ENCODE data around the gene NFIB. TPM values are rescaled to one million over a fixed set of nuclear protein-coding genes. Genes with fewer than 3 reads are reported as not detected.

NFIB gene
- total RNA-seq, 1 donor from 2014 or later = not detected

DNA sequence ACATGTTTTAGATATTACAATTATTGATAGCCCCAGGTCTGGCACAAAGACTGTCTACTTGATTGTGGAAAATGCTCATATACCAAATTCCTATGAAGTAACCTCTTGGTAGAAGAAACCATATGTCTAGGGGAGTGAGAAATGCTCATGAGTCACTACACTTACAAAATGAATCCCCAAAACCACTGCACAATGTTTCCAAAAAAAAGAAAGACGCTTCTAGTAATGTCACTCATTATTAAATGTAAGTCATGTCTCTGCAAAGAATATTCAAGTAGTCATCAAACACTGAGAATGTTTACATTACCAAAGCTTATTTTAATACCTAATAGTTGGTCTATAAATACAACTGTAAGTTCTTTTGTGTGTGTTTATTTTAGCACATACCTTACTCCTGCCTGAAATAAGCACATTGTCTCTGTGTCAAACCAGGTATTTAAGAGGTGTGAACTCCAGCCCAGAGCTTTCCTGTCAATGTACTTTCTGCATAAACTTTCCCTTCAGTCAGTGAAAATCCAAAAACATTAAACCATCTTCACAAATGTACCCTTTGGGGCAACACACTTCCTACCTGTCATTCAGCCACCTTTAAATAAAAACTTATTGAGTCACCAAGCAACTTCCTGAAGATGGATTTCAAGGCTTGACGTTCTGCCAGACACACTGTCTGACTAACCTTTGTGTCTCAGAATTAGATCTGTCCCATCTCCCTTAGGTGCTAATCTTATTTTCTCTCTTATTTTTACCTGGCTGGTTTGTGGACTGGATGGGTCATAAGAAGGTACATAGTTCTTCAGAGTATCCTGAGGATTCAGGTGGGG is 194.0 kb downstream of the NFIB start:
- intact Hi-C loops (cut with micrococcal nuclease) = no loop called here

DNA sequence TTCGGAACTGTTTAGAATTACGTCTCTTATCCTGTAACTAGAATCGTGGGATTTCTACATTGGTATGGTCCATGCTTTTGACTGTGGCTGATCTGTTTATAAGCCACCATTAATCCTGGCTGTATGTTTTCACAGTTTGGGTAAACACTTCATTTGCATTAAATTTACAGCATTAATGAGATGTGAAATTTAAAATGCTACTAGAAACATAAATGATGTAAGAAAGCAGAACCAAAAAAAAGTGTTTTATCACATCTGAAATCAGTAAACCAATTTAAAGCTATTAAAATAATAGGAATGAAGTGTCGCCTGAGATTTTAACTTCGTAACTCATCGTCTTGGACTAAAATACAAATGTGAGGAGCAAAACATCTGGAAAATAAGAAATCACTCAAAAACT is 201.7 kb downstream of the NFIB start:
- intact Hi-C loops (cut with micrococcal nuclease) = no loop called here

DNA sequence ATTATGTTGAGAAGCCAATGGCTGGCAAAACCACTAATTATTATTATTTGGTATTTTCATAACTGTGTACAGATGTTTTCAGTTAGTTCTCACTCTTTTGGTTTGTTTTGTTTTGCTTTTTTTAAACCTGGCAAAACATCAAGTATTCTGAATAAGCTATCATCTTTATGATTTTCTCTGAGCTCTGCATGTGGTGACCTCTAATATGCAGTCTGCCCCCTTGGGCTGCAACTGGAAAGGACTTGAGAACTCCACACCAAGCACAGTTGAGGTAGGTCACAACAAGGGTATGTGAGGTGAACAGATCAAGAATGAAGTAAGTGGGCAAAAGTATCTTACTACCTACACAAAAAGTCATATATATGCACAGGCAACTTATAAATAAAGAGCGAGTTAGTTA is 202.2 kb downstream of the NFIB start:
- intact Hi-C loops (cut with micrococcal nuclease) = no loop called here

DNA sequence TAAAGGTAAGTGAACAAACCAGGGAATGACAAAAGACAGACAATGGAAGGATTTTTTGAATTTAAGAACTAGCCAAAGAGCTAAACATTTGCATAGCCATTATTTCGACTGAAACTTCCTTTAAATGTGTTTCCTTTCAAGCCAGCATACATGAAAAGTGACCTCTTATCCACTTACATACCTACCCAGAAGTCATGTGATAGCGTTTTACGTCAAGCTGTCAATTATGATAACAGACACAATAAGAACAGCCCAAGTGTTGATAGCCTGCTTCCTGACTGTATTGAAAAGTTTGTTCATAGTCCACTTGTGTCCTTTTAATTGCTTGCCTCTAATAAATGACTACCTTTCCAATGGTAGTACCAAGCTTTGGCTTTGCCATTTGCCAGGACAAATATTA is 206.0 kb downstream of the NFIB start:
- intact Hi-C loops (cut with micrococcal nuclease) = no loop called here

DNA sequence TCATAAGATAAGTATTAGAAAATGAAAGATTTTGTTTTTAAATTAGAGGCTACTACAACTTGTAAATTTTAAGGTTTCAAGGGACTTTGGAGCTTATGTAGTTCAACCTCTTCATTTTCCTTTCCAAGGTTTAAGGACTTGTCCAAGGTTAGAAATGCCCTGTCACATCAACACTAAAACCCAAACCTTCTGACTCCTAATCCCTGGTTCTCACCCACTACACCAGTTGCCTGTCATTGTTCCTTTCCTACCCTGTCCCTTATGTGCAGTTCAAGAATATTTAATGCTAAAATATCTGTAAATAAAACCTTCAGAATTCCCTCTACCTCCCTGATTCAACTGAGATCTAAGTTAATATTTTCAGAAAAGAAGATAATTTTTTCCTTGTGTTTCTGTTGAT is 206.4 kb downstream of the NFIB start:
- intact Hi-C loops (cut with micrococcal nuclease) = no loop called here

DNA sequence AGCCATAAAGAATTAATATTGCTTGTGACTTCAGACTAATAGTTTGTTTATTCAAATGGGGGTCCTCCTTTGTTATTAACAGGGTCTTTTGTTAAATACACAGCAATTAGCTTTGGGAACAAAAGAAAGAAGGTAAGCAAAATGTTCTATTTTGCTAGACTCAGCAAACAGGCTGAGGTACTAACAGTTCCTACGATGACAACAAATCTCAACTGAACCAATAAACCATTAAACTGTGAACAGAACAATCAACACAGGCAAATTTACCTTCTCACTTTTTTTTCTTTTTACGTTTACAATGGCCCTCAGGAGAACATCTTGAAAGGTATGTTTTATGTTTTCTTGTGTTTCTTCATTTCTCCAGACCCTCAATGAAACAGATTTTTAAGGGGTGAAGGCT is 207.2 kb downstream of the NFIB start:
- intact Hi-C loops (cut with micrococcal nuclease) = no loop called here

DNA sequence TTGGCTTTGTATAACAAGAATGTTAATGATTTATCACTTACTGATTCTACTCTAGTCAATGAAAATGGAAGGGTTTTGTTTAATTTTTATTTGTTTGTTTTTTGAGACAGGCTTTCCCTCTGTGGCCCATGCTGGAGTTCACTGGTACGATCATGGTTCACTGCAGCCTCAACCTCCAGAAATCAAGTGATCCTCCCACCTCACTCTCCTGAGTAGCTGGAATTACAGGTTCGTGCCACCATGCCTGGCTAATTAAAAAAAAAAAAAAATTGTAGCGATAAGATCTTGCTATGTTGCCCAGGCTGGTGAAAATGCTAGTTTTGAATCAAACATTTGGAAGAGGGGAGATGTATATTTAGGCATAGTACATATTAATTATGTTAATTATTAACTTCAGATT is 209.4 kb downstream of the NFIB start:
- intact Hi-C loops (cut with micrococcal nuclease) = no loop called here

DNA sequence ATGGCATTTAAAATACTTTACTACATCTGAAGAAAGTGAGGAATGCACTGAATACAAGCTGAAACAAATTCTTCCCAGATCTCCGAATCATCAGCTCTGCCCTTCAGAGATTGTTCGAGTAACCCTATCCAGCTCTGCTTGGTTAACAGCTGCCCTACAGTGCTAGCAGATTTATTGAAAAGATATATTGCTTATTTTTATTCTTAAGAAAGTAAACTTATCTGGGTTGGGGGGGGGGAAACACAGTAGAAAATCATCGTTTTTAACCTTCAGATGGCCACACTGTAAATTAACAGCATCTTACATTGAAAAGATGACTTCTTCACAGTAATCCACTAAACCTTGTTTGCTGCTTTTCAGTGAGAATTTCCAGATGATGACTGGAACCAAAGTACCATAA is 210.8 kb downstream of the NFIB start:
- intact Hi-C loops (cut with micrococcal nuclease) = no loop called here

DNA sequence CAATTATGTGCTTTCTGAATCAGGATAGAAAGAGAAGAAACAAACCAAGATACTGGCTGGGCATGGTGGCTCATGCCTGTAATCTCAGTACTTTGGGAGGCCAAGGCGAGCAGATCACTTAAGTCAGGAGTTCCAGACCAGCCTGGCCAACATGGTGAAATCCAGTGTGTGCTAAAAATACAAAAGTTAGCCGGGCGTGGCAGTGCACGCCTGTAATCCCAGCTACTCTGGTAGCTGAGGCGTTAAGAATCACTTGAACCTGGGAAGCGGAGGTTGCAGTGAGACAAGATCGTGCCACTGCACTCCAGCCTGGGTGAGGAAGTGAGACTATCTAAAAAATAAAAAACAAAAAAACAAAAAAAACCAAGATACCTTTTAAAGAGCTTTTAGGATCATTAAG is 214.2 kb downstream of the NFIB start:
- intact Hi-C loops (cut with micrococcal nuclease) = no loop called here

DNA sequence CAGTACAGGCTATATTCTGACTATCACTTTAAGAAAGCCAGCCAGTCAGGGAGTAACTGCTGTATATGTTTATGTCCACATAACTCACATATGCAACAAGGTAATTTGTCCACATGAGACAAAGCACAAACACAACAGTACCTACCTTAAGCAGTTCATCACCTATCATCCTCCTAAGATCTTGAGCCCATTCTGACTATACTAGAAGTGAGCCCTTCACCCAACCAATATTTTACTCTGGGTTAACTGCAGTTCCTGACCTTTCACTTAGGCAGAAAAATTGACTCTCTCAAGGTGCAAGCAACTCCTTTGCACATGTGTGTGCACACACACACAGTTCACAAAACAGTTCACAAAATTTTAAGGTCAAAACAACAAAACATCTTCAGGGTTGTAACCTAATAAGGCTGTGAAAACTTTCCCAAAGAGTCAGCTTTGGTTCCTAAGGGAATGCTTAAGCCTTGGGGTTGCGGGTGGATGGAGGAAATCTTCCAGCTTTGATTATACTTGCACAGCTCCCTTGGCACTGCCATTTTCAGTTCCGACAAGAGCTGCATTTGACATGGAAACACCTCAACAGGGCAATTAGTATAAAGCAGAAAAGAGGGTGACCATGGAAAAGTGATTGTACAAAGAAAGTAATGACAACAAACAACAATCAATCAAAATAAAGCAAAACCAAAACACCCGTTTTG is 215.3 kb downstream of the NFIB start:
- intact Hi-C loops (cut with micrococcal nuclease) = no loop called here

DNA sequence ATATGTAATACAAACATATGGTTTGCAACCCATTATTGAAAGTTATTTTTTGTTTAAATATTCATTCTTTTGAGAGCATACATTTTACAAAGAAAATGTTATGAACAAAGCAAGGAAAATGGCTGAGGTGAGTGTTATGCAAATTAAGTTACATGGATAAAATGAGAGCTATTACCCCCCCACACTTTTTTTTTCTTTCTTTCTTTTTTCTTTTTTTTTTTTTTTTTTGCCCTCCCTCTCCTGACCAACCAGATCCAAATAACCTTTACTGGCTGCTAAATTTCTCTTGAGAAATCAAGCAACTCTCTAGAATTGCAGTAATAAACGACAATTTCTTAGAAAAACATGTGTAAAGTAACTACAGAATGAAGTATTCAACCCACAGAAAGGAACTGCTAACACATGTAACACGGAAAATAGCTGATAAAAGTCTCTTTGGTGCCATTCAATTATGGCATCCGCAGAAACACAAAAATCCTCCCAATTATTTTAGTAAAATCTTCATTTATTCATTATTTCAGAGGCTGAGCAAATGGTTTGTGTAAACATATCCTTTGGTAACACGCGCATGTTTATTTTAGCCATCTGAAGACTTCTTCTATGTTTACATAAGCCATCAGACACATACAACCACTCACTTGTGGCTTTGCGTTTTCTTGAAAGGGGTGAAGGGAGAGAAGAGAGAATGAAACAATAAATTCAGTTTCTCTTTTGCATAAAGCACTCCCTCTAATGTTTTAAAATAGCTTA is 216.1 kb downstream of the NFIB start:
- intact Hi-C loops (cut with micrococcal nuclease) = no loop called here

DNA sequence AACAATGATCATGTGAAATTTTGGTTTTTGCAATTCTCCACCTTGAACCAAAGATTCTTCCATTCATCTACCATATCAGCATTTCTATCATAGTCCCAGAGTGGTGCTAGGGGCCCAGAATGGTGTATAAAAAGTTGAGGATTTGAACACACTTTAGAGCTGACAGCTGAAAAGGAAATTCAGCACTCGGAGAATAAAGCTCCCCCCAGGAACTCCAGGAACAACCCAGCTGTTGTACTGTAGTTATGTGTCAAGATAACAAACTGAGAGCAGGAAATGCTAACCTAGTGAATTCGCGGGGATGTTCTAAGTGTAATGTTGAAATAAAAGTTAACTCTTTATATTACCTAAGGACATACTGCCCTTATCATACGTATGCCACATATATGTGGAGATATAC is 216.7 kb downstream of the NFIB start:
- intact Hi-C loops (cut with micrococcal nuclease) = no loop called here

DNA sequence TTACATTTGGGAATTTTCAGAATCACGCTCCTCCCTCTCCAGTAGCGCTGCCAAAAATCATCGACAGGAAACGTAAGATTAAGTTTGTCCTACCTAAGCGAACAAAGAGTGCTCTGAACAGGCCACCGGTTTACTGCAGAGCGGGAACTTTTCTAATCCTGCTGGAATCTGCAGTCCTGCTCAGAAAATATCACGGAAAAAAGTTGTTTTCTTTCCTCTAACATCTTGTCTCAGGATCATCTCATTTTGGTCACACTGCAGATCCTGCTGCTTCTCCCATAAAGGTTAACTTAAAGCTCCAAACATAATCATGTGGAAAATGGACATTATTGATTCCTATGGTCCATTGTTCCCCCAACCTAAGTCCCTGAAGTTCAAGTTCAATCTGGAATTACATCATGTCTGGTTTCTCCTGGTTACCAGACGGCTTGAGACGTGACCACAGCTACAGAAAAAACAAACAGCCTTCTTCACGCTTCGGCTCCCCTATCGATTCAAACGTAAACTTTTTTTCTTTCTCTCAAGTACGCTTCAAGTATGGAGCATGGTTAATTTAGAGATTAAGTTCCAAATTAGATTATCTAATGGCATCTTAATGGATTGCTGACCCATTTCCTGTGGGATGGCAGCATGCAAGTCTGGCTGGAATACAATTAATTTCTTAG is 217.6 kb downstream of the NFIB start:
- intact Hi-C loops (cut with micrococcal nuclease) = no loop called here

DNA sequence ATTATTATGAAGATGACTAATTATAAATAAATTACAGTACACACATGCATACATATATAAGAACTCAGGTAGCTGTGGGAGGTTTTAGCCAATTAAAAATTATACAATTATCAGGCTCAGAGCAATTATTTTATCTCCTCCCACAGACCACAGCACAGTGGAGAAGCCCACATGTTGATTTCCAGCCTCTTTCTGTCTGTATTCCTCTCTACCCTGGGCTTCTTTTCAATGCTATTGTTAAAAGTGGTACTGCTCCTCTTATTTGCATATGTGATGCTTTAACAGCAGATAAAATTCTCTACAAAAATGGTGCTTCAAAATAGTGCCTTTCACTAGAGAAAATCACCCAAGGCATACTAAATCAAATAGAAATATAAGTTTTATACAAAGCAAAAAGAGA is 218.7 kb downstream of the NFIB start:
- intact Hi-C loops (cut with micrococcal nuclease) = no loop called here

DNA sequence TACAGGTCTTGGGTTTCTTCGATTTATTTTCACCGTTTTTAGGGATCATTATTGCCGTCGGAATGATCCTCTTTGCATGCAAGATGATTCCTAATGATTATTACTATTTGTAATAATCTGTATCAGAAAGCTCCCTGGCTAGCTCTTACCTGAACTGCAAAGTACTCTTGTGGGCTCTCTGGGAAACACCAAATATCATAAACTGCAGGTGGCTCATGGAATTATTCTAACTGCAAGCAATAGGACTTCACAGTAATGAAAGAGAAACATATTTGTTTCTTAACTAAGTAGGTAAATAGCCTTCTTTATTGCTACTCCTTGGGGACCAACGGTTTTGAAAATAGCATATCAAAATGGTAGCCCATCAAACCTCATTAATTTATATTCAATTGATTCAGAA is 219.4 kb downstream of the NFIB start:
- intact Hi-C loops (cut with micrococcal nuclease) = no loop called here

DNA sequence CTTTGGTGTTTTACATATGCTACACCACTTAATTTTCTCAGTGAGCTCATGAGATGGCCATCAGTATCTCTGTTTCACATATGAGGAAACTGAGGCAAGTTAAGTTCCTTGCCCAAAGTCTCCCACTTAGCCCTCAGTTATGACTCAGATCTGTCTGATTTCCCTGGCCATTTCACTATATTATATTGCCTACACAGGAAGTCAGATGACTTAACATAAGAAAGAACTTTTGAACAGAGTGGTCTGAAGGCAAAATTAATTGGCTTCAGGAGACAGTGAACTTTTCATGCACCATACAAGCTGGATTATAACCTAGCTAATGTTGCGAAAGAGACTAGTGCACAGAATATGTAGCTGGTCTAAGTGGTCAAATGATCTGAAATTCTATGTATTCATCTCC is 221.6 kb downstream of the NFIB start:
- intact Hi-C loops (cut with micrococcal nuclease) = no loop called here

DNA sequence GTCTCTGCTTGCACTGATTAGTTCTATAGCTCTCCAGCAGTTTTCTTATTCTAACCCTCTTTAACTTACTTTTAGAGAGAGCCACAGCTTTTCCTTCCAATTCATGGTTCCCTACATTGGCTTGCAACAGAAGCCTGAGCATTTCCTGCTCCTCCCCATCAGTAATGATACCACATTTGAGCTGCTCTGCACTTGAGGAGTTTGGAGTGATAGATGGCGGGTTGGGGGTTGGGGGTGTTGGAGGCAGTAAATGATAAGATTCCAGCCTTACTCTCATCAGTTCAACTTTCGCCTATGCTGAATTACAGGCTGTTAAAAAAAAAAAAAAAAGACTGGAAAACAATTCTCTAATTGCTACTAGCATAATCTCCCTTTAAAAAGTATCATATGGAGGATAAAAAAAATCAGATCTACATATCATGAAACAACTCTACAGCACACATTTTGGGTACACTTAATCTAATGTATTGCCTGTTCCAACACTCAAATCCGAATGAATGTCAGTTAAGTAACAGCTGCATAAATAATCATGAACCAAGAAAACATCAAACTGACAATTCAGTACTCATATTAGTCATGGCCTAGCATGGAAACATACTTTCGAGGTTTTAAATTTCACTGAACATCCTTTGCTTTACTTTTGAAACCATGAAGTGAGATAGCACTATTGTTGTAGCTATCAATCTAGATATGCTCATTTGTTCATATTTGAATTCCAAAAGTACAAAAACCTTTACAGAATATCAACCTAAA is 224.7 kb downstream of the NFIB start:
- intact Hi-C loops (cut with micrococcal nuclease) = no loop called here

DNA sequence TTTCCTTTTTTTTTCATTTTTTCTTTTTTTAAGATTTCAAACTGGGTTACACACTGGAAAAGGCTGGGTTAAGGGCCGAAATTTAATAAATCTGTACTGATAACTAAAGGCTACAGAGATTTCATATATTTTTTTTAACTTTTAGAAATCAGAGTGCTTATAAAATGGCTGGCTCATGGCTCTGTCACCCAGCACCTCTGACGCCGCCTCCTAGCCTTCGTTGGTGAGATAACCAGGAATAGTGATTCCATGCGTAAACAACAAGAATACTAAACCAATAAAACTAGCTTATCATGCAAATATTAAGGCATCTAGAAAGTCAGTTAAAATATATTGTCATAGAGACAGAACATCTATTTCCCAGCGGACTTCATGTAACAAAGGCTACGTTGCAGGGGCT is 226.4 kb downstream of the NFIB start:
- intact Hi-C loops (cut with micrococcal nuclease) = no loop called here

DNA sequence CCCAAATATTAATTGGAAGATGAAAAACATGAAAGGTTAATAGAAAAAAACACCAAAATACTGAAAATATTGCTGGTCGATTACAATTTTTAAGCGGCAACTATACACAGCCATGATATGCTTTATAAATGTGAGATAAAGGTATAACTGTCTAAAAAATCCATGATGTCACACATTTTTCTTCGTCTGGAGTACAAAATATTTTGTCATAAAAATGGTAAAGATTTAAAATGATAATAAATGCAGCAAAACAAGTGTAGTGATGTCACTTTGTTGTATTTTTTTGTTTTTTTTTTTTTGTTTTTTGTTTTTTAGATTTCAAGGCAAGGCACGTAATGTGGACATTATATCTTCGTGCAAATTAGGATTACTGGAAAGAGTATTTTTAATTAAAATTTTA is 227.4 kb downstream of the NFIB start:
- intact Hi-C loops (cut with micrococcal nuclease) = no loop called here

DNA sequence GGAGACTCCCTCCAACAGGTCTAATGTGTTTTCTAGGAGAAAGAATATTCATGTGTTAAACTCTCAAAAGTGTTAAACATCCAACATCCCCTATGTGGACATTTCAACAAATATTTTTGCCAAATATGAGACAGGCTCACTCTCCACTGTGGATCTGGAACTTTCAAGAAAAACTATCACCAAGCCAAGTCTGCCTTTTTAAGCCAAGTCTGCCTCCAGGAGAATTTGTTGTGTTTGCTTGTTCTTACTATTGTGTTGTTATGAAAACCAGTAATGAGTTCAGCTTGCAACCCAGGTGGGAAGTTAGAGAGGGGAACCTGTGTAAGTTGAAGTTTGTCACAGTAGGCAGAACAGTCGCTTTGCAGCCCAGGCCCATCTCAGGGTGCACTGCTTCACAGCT is 228.1 kb downstream of the NFIB start:
- intact Hi-C loops (cut with micrococcal nuclease) = no loop called here

DNA sequence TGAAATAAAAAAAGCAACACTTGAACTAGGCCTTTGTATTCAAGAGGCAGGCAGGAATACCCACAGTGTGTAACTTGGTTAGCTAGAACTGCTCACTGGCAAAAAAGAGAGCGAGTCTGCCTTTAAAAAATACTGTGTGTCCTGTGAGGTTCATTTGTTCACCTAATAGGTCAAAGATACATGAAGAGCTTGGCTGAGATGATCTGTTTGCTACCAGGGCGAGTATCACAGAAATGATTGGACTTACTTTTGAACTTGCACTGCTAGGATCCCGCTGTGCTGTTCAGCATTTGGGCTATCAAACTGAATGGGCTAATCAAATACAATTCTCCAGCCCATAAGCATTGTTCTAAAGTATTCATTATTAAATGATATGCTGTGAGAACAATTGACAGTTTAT is 229.1 kb downstream of the NFIB start:
- intact Hi-C loops (cut with micrococcal nuclease) = no loop called here
